Activated naive CD4-positive, alpha-beta T cell treated with anti-CD3 and anti-CD28 coated beads, Interleukin-2, amount 50 U/mL, for 72 hours (primary cell): Measurements from ENCODE around the gene CACNA1E. TPM values are rescaled to one million over a fixed set of nuclear protein-coding genes. Genes with fewer than 3 reads are reported as not detected.

Experiments
- ATAC-seq, 2 donors: fragments of 150-1000 bp; cut with Tn5 transposase; 2 replicates each; pipeline ENCODE4 v1.10.0; 2021; ENCODE audit warnings: mild to moderate bottlenecking in 2 of 2, moderate library complexity in 2 of 2
- DNase-seq, 2 donors: peaks; one replicate each; pipeline ENCODE4 v3.0.0; 2021 to 2022; ENCODE audit warnings: low spot score in 2 of 2
- H3K27ac Mint-ChIP-seq, 2 donors: one replicate each; pipeline ENCODE4 v1.8.0; 2022; ENCODE audit warnings: mild to moderate bottlenecking in 2 of 2, mixed read lengths in 2 of 2
- H3K36me3 Mint-ChIP-seq, 2 donors: one replicate each; pipeline ENCODE4 v1.8.0; 2022; ENCODE audit warnings: mixed read lengths in 2 of 2
- H3K9me3 Mint-ChIP-seq, 2 donors: one replicate each; pipeline ENCODE4 v1.8.0; 2022; ENCODE audit warnings: mixed read lengths in 2 of 2
- total RNA-seq, 2 donors: library from RNA; stranded (reverse); gene quantifications; one replicate each; pipeline ENCODE4 v1.2.3, GENCODE V29; 2022

CACNA1E gene
- total RNA-seq: under 1 TPM; 0.02 to 0.16 TPM

- peaks cover 0 to 6% of the 10 kb centered on the region in 2 donors for H3K36me3 Mint-ChIP-seq
- no peak for ATAC-seq
- no peaks in the 10 kb centered on the region for H3K9me3 Mint-ChIP-seq
- no peak within 1 kb of the TSS for H3K27ac Mint-ChIP-seq
- DNase-seq: no peak
Observed at GRCh38 chr1:181483285-181484195, at the start of gene CACNA1E. CACNA1E (plus strand) TSS chr1:181483517; CDS start chr1:181483745, 228 bp downstream.

- Mint-ChIP-seq H3K27ac (no peak overlapping the region), H3K9me3 (no peaks in the 10 kb centered on the region), H3K36me3 (no peaks in the 10 kb centered on the region)
- no peak for ATAC-seq
- no peak for DNase-seq
Observed at GRCh38 chr1:181433931-181434330, 49.4 kb upstream of the CACNA1E start.

DNA sequence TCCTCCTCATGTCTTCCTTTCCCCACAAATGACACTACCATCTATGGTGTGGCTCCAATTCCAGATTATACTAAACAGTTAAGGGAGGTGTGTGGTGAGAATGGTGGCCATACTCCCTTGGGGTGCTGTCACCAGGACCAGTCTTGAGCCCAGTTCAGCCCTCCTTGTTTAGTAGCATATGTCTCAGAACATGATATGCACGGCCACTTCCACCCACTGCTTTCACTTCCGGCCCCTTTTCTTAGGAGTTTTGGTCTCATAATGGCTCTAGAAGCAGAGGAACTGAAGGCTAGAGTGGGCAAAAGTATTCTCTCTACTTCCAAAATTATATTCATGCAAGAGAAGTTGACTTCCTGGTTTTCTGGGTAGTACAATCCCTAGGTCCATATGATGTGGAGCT is 45.3 kb upstream of the CACNA1E start:
- ATAC-seq: no peak
- Mint-ChIP-seq H3K9me3 (no peaks in the 10 kb centered on the region), H3K27ac (no peak overlapping the region), H3K36me3 (no peaks in the 10 kb centered on the region)
- no peak for DNase-seq

- no peak overlapping the region for H3K27ac Mint-ChIP-seq
- no peak for ATAC-seq
- no peak for DNase-seq
- no peaks in the 10 kb centered on the region for H3K36me3 Mint-ChIP-seq
- no peaks in the 10 kb centered on the region for H3K9me3 Mint-ChIP-seq
Observed at GRCh38 chr1:181440510-181440909, 42.8 kb upstream of the CACNA1E start.

DNA sequence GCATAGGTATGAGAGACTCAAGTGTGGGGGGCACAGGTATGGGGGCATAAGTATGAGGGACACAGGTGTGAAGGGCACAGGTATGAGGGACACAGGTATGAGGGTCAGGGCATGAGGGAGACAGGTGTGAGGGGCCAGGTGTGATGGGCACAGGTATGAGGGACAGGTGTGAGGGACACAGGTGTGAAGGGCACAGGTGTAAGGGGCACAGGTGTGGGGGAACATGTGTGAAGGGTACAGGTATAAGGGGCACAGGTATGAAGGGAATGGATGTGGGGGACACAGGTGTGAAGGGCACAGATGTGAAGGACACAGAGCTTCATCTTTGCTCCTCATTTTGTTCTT is 41.2 kb upstream of the CACNA1E start:
- ATAC-seq: no peak
- H3K36me3 Mint-ChIP-seq: no peaks in the 10 kb centered on the region

GRCh38 chr1:181443231-181443853 is 40.0 kb upstream of the CACNA1E start:
- no peak overlapping the region for H3K27ac Mint-ChIP-seq
- ATAC-seq (peak; percentile 36 to 64), DNase-seq (no peak)
- no peaks in the 10 kb centered on the region for H3K9me3 Mint-ChIP-seq
- H3K36me3 Mint-ChIP-seq: no peaks in the 10 kb centered on the region

More for the DNA sequence above, 41.2 kb upstream of the CACNA1E start:
- DNase-seq: no peak
- H3K27ac Mint-ChIP-seq: no peak overlapping the region
- no peaks in the 10 kb centered on the region for H3K9me3 Mint-ChIP-seq

DNA sequence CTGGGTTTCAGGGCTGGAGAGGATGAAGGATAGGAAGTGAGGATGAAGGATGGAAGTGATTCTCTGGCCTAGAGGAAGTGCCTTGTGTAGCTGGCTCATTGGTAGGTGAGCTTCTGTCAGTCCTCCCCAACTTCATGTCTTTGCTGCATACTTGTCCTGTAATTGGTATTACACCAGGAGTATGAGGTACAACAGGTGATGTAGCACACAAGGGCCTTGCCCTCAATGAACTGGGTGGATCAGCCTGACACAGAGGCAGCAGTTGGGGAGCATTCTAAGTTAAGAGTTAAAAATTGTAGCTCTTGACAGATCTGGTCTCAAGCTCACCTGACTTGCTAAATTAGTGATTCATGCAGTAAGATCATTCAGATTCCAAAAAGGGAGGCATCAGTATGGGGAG is 37.9 kb upstream of the CACNA1E start:
- H3K36me3 Mint-ChIP-seq: no peaks in the 10 kb centered on the region
- H3K27ac Mint-ChIP-seq: no peak overlapping the region
- peaks cover 0 to 4% of the 10 kb centered on the region in 2 donors for H3K9me3 Mint-ChIP-seq
- ATAC-seq: no peak
- no peak for DNase-seq

- ATAC-seq (no peak), DNase-seq (no peak)
- Mint-ChIP-seq H3K27ac (no peak overlapping the region), H3K36me3 (no peaks in the 10 kb centered on the region), H3K9me3 (peaks cover 0 to 4% of the 10 kb centered on the region in 2 donors)
Observed at GRCh38 chr1:181448461-181448860, 34.9 kb upstream of the CACNA1E start.

DNA sequence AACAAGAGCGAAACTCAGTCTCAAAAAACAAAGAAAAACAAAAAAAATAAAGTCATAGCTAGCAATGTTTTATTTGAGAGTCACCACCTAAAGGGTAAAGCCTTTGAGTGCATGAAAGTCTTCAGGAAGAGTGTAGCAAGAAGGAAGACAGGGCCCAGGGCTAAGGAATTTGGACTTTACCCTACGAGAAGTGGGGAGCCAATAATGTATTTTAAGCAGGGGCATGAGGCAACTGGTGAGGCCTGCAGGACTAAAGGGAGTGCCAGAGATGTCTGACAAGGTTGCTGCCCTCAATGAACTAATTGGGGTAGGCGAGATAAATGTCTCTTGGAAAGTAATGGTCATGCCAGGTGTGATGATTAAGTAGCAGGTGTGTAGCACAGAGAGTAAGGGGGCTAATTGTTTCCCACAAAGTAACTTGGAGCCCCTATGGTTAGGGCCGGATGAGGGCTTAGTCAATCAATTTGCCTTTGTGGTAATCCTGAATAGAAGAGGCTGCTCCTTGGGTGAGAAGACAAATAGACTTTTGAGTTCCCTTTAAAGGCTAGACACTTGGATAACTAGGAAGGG is 31.6 kb upstream of the CACNA1E start:
- no peak for ATAC-seq
- DNase-seq: no peak
- H3K27ac Mint-ChIP-seq: no peak overlapping the region
- H3K36me3 Mint-ChIP-seq: no peaks in the 10 kb centered on the region
- H3K9me3 Mint-ChIP-seq: peaks cover 0 to 9% of the 10 kb centered on the region in 2 donors

GRCh38 chr1:181452746-181453145 is 30.6 kb upstream of the CACNA1E start:
- Mint-ChIP-seq H3K27ac (peak overlapping the region in 1 of 2 donors; percentile 6), H3K36me3 (peaks cover 0 to 5% of the 10 kb centered on the region in 2 donors), H3K9me3 (peaks cover 0 to 12% of the 10 kb centered on the region in 2 donors)
- DNase-seq: no peak
- no peak for ATAC-seq

- peaks cover 0 to 5% of the 10 kb centered on the region in 2 donors for H3K36me3 Mint-ChIP-seq
- no peak for DNase-seq
- H3K9me3 Mint-ChIP-seq: peaks cover 0 to 12% of the 10 kb centered on the region in 2 donors
- no peak for ATAC-seq
- no peak overlapping the region for H3K27ac Mint-ChIP-seq
Observed at GRCh38 chr1:181453541-181454201, 29.6 kb upstream of the CACNA1E start.

- ATAC-seq (no peak), DNase-seq (no peak)
- H3K36me3 Mint-ChIP-seq: peaks cover 0 to 5% of the 10 kb centered on the region in 2 donors
- H3K9me3 Mint-ChIP-seq: peaks cover 0 to 8% of the 10 kb centered on the region in 2 donors
- H3K27ac Mint-ChIP-seq: no peak overlapping the region
Observed at GRCh38 chr1:181456551-181456950, 26.8 kb upstream of the CACNA1E start.

GRCh38 chr1:181458419-181458818 is 24.9 kb upstream of the CACNA1E start:
- Mint-ChIP-seq H3K9me3 (peaks cover 0 to 8% of the 10 kb centered on the region in 2 donors), H3K27ac (no peak overlapping the region), H3K36me3 (peaks cover 0 to 5% of the 10 kb centered on the region in 2 donors)
- DNase-seq: no peak
- ATAC-seq: no peak

GRCh38 chr1:181459067-181459466 is 24.2 kb upstream of the CACNA1E start:
- Mint-ChIP-seq H3K9me3 (peaks cover 0 to 8% of the 10 kb centered on the region in 2 donors), H3K36me3 (peaks cover 0 to 5% of the 10 kb centered on the region in 2 donors), H3K27ac (no peak overlapping the region)
- ATAC-seq: no peak
- no peak for DNase-seq

- H3K36me3 Mint-ChIP-seq: no peaks in the 10 kb centered on the region
- H3K27ac Mint-ChIP-seq: no peak overlapping the region
- no peaks in the 10 kb centered on the region for H3K9me3 Mint-ChIP-seq
- DNase-seq (no peak), ATAC-seq (no peak)
Observed at GRCh38 chr1:181469829-181470228, 13.5 kb upstream of the CACNA1E start.

DNA sequence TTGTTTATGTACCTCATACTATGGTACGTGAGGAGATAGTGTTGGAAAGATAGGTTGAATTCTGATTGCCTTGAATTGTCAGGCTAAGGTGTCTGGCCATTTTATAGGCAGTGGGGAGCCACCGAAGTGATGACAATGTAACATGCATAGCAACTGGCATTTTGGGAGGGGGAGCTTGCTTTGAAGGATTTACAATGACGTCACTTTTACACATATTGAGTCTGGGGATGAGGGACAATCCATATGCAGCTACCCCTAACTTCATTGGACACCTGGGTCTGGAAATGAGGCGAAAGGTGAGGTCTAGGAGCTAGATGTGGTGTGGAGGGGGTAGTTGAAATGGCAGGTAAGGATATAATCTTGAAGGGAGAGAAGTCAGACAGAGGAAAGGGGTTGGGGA is 7.7 kb upstream of the CACNA1E start:
- Mint-ChIP-seq H3K27ac (no peak overlapping the region), H3K36me3 (no peaks in the 10 kb centered on the region), H3K9me3 (no peaks in the 10 kb centered on the region)
- ATAC-seq (no peak), DNase-seq (no peak)

DNA sequence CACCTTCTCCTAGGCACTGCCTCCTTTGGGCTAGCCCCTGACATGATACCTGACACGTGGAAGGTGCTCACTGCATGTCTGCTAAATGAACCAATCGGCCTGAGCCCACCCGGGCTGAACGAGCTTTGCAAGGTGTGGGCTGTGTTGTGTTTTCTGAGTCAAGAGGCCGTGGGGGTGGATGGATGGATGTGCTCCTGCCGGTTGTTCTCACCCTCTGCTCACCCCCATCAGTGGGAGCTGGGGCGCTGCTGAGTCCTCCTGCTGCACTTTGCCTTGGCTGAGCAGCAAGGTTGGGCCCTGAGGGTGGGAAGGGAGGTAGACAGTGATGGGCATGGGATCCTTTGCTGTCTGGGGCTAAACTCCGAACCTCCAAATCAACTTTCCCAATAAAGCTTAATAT is 6.7 kb upstream of the CACNA1E start:
- no peaks in the 10 kb centered on the region for H3K36me3 Mint-ChIP-seq
- no peaks in the 10 kb centered on the region for H3K9me3 Mint-ChIP-seq
- no peak for ATAC-seq
- no peak for DNase-seq
- H3K27ac Mint-ChIP-seq: no peak overlapping the region
